Stimulated activated naive CD8-positive, alpha-beta T cell treated with anti-CD3 and anti-CD28 coated beads, Interleukin-15, amount 100 ng/mL, for 72 hours (primary cell): Measurements from ENCODE around the gene CARD16.
A peak's percentile ranks its signal among the peaks of the same experiment; 100 is the strongest.
"Not testable (repeated sequence)": the region's sequence is repeated elsewhere in the genome, so short reads cannot be mapped to it uniquely, and the experiment has no call there.

Experiments used
- ATAC-seq: fragments of 150-1000 bp; cut with Tn5 transposase; 2 replicates; pipeline ENCODE4 v1.10.0; 2021; ENCODE audit warnings: mild to moderate bottlenecking, moderate library complexity
- DNase-seq, 2 donors: peaks; one replicate each; pipeline ENCODE4 v3.0.0; 2021 to 2022
- H3K27ac Mint-ChIP-seq, 2 donors: one replicate each; pipeline ENCODE4 v1.8.0; 2022; ENCODE audit warnings: mild to moderate bottlenecking in 2 of 2, mixed read lengths in 2 of 2, moderate library complexity in 2 of 2
- H3K27me3 Mint-ChIP-seq: one replicate; pipeline ENCODE4 v1.8.0; 2022; ENCODE audit warnings: mixed read lengths
- H3K4me1 Mint-ChIP-seq: one replicate; pipeline ENCODE4 v1.8.0; 2022; ENCODE audit warnings: mild to moderate bottlenecking, mixed read lengths
- H3K4me3 Mint-ChIP-seq, 2 donors: one replicate each; pipeline ENCODE4 v1.8.0; 2022; ENCODE audit warnings: mild to moderate bottlenecking in 2 of 2, mixed read lengths in 2 of 2, moderate library complexity in 1 of 2
- H3K9me3 Mint-ChIP-seq, 2 donors: one replicate each; pipeline ENCODE4 v1.8.0; 2022; ENCODE audit warnings: mixed read lengths in 2 of 2

CARD16 gene

DNA sequence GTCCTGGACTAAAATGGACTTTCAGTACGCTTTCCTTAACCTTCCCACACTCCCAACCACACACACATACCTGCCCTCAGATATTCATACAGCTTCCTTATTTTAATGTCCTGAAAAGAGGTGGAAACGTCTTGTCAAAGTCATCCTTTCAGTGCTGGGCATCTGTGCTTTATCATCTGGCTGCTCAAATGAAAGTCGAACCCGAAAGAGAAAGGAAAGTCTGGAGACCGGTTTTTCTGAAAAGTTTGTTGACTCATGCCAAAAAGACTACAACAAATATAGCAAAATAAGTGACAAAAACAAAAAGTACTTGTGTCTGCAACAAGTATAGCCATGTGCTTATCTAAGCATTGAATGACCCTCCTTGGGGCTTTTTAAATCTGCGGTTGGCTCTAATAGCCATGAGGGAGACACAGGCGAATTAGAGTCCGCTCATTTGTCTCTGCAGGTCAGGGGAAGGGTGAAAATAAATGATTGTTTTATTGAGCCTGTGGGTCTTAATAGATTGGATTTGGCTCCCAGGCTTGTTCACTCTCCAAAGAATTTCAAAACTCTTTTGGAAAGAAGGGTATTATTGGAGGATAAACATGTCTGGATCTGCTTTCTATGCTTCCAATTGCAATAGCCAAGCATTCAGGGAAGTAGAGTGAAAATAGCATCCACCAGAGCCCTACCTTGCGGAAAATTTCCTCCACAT is 18.3 kb upstream of the CARD16 start:
- H3K27me3 Mint-ChIP-seq, H3K4me3 Mint-ChIP-seq, H3K27ac Mint-ChIP-seq, H3K9me3 Mint-ChIP-seq, DNase-seq, H3K4me1 Mint-ChIP-seq, ATAC-seq: not testable (repeated sequence)

DNA sequence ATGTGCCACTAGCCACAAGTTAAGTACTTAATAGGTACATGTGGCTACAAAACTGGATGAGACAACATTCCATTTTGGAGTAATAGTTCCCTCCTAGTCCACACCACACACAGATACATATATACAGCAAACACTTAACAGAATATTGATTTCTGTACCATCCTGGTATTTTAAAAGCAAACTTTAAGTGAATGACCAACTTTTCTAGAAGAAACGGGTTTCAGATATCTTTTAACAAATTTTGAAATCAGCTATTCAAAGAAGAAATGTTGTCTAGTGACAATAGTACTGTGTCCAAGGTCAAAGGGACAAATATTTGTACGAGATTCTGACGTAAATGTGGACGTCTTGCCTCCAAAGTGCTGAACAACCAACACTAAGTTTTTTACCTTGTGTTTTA is 12.3 kb upstream of the CARD16 start:
- no peak for DNase-seq
- no peak overlapping the region for H3K27ac Mint-ChIP-seq
- H3K9me3 Mint-ChIP-seq = no peaks in the 10 kb centered on the region
- ATAC-seq = no peak
- no peaks in the 10 kb centered on the region for H3K27me3 Mint-ChIP-seq
- H3K4me3 Mint-ChIP-seq = no peak overlapping the region
- H3K4me1 Mint-ChIP-seq = no peaks in the 10 kb centered on the region

DNA sequence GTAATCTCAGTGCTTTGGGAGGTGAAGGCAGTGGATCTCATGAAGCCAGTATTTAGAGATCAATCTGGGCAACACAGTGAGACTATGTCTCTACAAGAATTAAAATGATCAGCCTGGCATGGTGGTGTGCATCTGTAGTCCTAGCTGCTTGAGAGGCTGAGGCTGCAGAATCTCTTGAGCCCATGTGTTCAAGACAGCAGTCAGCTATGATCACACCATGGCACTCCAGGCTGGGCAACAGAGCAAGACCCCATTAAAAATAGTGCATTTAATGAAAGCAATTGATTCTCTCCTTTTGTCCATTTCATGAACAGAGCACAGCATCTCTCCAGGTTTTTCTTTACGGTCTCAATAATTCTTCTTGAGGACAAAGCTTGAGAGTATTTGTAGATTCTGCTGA is 11.3 kb upstream of the CARD16 start:
- Mint-ChIP-seq H3K4me1 (no peaks in the 10 kb centered on the region), H3K27me3 (no peaks in the 10 kb centered on the region), H3K27ac (no peak overlapping the region), H3K4me3 (no peak overlapping the region), H3K9me3 (no peaks in the 10 kb centered on the region)
- ATAC-seq (no peak), DNase-seq (no peak)

DNA sequence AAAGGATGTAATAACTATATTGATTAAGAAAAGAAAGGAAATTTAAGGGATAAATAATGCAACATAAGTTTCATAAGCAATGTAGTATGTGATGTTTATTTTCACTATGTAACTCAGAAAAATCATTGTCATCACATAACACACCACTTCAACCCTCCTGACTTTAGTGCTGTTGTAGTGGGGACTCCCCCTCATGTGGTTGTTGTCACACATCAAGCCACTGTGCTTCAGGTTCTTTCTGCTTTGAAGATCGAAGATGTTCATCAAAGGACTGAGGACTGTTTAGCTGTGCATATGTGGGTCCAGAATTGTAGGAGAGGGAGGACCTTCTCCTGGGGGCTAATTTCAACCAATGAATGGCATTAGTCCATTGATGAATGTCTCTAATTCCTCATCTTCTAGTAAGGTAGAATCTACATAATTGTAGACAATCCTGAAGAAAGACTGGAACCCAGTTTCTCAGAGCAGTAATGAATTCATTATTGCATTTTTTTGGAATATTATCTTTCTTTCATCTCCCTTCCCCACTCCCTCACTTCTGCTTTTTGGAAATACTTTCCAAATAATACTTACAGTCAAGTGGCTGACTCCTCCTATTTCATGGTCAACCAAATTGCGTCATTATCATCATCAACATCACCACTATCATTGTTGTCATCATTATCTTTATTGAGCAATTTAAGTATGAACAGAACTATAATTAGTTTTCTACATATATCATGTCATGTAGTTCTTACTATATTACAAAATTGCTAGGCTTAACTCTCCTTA is 9.8 kb upstream of the CARD16 start:
- Mint-ChIP-seq H3K4me1 (no peaks in the 10 kb centered on the region), H3K4me3 (no peak overlapping the region), H3K27ac (no peak overlapping the region), H3K27me3 (no peaks in the 10 kb centered on the region), H3K9me3 (no peaks in the 10 kb centered on the region)
- DNase-seq (no peak), ATAC-seq (peak; percentile 56)

DNA sequence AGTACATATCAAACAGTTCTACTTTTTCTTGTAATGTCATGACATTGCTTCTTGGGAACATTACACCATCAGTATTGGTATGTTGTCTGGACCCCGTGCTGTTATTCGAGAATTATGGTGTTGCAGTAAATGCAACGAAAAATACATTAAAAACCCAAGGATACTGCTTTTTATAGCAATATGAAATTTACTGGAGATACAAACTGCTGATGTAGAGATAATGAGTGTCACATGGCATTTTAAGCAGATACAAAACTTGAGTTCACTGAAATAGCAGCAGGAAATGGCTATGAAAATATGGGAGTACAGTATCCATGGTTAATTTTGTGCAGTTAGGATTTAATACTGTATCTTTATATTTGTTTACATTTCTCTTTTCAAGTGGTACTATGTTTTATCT is 7.4 kb upstream of the CARD16 start:
- Mint-ChIP-seq H3K4me1 (no peaks in the 10 kb centered on the region), H3K27me3 (no peaks in the 10 kb centered on the region), H3K9me3 (no peaks in the 10 kb centered on the region), H3K27ac (no peak overlapping the region), H3K4me3 (no peak overlapping the region)
- ATAC-seq (no peak), DNase-seq (no peak)

DNA sequence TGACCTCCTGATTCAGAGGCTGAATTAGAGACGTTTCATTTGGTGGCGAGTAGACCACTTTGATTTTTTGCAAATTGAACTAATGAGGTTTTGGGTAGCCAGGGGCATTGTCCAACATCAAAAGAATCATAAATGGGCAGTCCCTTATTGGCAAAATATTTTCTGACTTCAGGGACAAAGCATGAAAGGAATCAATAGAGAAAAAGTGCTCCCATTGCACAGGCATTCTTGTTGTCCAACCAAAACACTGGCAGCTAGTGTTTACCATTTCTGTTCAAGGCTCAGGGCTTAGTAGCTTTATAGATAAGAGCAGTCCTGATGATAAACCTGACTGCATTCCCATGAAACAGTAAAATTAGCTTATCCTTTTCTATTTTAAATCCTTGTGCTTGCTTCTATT is 6.4 kb upstream of the CARD16 start:
- H3K27ac Mint-ChIP-seq = no peak overlapping the region
- no peaks in the 10 kb centered on the region for H3K9me3 Mint-ChIP-seq
- H3K4me3 Mint-ChIP-seq = no peak overlapping the region
- DNase-seq (no peak), ATAC-seq (no peak)
- peaks cover 9% of the 10 kb centered on the region for H3K4me1 Mint-ChIP-seq
- H3K27me3 Mint-ChIP-seq = no peaks in the 10 kb centered on the region

DNA sequence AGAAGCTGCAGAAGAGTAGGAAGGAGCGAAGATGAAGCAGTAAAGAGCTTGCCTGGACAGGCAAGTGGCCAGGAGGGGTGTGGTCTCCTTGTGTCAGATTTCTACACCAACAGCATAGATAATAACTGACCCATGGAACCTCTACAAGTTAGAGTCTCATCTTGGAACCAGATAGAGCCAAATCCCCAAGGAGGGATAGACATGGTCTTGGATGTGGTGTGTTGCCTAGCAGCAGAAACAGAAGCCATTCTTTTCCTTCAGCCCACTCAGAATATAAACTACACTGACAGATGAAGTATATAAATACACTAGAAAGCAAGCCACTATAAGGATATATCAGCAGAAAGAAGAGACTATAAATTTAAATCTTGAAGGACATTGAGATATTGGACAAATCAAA is 4.3 kb upstream of the CARD16 start:
- no peaks in the 10 kb centered on the region for H3K27me3 Mint-ChIP-seq
- H3K4me3 Mint-ChIP-seq = no peak overlapping the region
- no peak for ATAC-seq
- no peak for DNase-seq
- H3K27ac Mint-ChIP-seq = no peak overlapping the region
- H3K4me1 Mint-ChIP-seq = peaks cover 26% of the 10 kb centered on the region
- no peaks in the 10 kb centered on the region for H3K9me3 Mint-ChIP-seq

DNA sequence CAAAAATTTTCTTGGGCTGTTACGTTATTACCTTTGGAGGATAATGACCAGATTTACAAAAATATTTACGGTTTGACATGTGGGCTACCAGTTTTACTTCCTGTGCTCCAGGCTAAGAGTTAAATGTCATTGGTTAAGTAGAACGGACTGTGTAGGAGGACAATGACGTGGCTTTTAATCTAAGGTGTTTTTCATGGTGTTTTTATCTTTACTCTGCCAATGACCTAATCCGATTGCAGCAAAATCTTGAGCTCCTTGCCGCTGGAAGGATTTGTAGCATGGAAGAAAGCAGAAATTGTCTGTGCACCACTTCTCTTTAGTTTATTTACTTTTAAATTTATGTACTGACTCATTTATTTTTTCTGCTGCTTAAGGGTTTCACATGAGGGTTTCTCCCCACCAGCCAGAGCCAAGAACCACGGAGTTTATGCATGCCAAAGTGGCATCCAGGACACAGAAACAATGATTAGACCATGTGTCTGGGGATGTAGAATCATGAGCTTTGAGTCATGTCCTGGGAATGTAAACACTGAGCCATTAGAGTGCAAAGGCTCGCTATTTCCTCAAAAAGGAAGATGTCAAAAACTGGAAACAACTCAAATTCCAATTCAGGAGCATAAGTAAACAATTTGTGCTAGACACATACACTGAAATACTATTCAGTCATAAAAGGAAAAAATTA is 1.9 kb upstream of the CARD16 start:
- no peak for ATAC-seq

DNA sequence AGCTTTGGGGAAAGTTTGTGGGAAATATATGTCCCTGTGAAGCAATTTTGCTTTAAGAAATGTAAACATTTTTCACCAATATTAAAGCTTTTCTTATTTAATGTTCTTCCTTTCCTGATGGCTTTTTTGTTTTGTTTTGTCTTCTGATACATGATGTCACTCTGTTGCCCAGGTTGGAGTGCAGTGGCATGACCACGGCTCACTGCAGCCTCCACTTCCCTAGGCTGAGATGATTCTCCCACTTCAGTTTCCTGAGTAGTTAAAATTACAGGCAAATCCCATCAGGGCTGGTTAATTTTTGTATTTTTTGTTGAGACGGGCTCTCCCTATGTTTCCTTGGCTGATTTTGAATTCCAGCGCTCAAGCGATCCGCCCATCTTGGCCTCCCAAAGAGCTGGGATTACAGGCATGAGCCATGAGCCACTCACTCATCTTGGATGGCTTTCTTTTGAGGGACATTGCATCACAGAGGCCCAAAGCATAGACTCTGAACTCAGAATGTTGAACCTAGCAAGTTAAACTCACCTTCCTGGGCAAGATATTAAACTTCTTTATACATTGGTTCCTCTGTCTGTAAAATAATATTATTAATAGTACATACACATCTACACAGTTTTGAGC is 651 bp upstream of the CARD16 start:
- no peaks in the 10 kb centered on the region for H3K27me3 Mint-ChIP-seq
- ATAC-seq (no peak), DNase-seq (no peak)
- peak overlapping the region; percentile 42 to 55 for H3K4me3 Mint-ChIP-seq
- peaks cover 53% of the 10 kb centered on the region for H3K4me1 Mint-ChIP-seq
- H3K9me3 Mint-ChIP-seq = no peaks in the 10 kb centered on the region
- peak overlapping the region in 1 of 2 donors; percentile 94 for H3K27ac Mint-ChIP-seq

More for the DNA sequence above, 1.9 kb upstream of the CARD16 start:
- Mint-ChIP-seq H3K27me3 (no peaks in the 10 kb centered on the region), H3K4me3 (no peak overlapping the region), H3K27ac (no peak overlapping the region), H3K9me3 (no peaks in the 10 kb centered on the region), H3K4me1 (peaks cover 45% of the 10 kb centered on the region)
- DNase-seq = no peak

DNA sequence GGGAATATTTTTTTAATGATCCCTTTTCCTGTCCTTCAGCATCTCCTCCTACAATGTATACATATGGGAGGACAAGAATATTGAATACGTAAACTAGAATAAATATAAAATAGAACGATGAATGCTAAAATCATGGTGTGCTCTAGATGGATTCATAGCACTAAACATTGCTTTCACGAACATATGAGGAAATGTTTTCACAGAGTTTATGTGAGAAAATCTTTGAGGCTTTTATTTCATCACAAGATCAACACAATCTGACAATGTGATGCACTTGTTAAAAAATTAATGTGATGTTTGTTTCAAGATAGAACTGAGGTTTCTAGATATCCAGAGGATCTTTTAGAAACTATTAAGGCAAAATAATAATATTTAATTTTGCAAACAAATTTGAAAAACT is 3.0 kb downstream of the CARD16 start:
- no peaks in the 10 kb centered on the region for H3K27me3 Mint-ChIP-seq
- DNase-seq (no peak), ATAC-seq (no peak)
- peaks cover 4 to 13% of the 10 kb centered on the region in 2 donors for H3K9me3 Mint-ChIP-seq
- H3K4me3 Mint-ChIP-seq = no peak overlapping the region
- H3K4me1 Mint-ChIP-seq = peaks cover 59% of the 10 kb centered on the region
- no peak overlapping the region for H3K27ac Mint-ChIP-seq

DNA sequence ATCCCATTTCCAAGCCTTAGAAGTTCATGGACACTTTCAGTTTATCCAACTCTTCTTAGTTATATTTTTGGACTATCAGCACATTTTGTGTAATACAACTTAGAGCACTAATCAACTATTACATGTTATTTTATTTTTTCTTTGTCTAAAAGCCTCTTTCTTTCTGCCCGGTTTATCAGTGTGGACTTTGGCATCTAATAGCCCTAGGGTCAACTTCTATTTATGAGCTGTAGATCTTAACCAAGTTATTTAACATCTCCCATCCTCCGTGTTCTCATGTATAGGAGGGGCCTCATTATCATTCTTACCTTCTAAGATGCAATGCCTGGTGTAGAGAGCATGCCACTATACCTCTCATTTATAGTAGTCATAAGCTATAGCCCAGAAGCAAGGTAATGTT is 4.4 kb downstream of the CARD16 start:
- no peak overlapping the region for H3K4me3 Mint-ChIP-seq
- no peaks in the 10 kb centered on the region for H3K27me3 Mint-ChIP-seq
- no peak for ATAC-seq
- H3K4me1 Mint-ChIP-seq = peaks cover 53% of the 10 kb centered on the region
- H3K9me3 Mint-ChIP-seq = peaks cover 4 to 21% of the 10 kb centered on the region in 2 donors
- no peak for DNase-seq
- no peak overlapping the region for H3K27ac Mint-ChIP-seq

DNA sequence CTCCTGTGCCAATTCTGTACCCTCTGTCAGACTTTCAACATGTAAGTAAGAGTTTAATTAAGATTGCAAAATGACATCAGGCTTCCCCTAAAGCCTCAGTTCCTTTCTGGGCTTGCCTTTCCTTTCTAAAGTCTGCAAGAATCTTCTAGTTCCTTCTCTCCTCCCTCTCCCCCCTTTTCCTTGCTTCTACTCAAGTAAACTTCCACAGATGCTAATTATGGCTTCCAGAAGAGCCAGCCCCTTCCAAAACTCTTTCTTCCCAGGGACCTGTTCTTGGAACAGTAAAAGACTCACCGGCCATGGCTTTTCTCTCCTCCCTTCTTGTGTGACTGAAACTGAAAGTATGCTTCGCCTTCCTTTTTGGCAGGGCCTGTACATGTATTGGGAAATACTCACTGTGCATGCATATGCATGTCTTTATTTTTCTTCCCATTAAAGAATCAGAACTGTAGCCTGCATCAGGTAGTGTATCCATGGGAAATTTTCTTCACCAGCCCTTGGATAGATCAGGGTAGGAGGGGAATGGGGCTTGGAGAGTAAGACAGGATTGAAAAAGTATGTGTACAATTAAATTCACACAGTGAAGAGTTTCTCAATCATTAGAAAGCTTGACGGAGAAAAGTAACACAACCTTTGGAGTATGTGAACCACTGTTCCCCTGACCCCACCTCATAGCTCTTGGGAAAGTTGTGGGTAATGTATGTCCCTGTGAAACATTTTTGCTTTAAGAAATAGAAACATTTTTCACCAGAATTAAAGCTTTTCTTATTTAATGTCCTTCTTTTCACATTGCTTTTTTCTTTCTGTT is 10.1 kb downstream of the CARD16 start, which contains the start of gene CASP1:
CASP1 (minus strand) TSS at position 332 of the 808 bp plus-strand sequence; CDS start at position 301, 31 bp downstream.
- H3K27me3 Mint-ChIP-seq = no peaks in the 10 kb centered on the region
- H3K4me1 Mint-ChIP-seq = peaks cover 54% of the 10 kb centered on the region
- peak within 1 kb of the TSS; percentile 98 to 99 for H3K27ac Mint-ChIP-seq
- peaks cover 4 to 21% of the 10 kb centered on the region in 2 donors for H3K9me3 Mint-ChIP-seq
- DNase-seq = peak in 1 of 2 donors; percentile 29
- H3K4me3 Mint-ChIP-seq = peak within 1 kb of the TSS; percentile 87 to 89
- ATAC-seq = peak; percentile 86

DNA sequence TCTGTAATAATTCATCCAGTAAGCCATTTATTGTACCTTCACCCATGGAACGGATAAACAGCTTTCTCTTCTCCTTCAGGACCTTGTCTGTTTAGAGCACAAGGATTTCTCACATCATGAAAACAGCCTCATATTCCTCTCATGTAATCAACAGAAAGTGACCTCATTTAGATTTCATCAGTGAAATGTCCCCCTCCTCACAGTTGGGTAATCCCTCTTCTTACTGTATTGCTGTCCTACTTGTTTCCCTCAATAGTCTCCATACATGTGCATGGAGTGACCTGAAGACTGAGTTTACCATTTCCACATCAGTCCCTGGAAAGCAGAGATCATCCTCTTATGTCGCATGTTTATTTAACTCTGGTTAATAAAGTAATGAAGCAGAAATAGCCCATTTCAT is 10.7 kb downstream of the CARD16 start:
- DNase-seq, ATAC-seq, H3K27me3 Mint-ChIP-seq: not testable (repeated sequence)
- H3K4me3 Mint-ChIP-seq = peak overlapping the region; percentile 87 to 89
- H3K27ac Mint-ChIP-seq = peak overlapping the region; percentile 98 to 99
- peaks cover 54% of the 10 kb centered on the region for H3K4me1 Mint-ChIP-seq
- H3K9me3 Mint-ChIP-seq = peaks cover 4 to 21% of the 10 kb centered on the region in 2 donors

DNA sequence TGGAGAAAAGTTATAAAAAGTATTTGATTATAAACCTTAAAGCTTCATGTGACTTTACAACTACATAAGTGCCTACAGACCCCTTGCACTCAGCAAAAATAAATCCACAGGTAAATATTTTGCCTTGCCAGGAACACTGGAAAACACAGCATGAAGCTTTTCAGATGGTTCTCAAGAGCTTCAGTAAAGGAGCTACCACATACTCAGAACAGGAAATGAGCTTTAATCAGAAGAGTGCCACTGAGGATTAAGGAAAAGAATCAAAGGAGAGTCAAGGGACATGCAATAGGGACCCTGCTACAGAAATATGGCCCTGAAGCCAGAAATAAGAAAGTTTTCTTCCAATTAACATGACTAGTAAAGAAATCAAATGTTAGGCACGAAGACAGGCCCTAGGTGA is 11.4 kb downstream of the CARD16 start:
- no peaks in the 10 kb centered on the region for H3K27me3 Mint-ChIP-seq
- peak overlapping the region; percentile 87 to 89 for H3K4me3 Mint-ChIP-seq
- DNase-seq (no peak), ATAC-seq (no peak)
- H3K4me1 Mint-ChIP-seq = peaks cover 54% of the 10 kb centered on the region
- peak overlapping the region; percentile 83 to 99 for H3K27ac Mint-ChIP-seq
- peaks cover 4 to 21% of the 10 kb centered on the region in 2 donors for H3K9me3 Mint-ChIP-seq

DNA sequence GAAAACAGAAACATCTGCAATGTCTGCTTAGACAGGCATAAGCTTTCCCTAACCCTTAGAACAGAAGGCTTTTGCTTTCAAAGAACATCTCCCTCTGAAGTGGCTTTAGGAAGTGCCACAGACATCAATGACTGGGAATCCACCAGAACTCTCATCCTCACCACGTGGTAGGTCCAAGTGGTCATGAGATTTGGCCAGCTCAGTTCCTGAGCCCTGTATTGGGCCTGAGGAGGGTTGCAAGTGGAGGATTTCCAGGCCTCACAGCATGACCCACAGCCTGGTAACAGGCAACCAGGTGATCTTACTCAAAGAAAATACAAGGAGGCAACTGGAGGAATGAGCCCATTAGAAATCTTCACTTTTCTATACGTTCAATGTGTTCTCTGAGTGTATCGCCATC is 11.8 kb downstream of the CARD16 start:
- ATAC-seq (peak; percentile 47), DNase-seq (no peak)
- H3K9me3 Mint-ChIP-seq = peaks cover 4 to 17% of the 10 kb centered on the region in 2 donors
- no peaks in the 10 kb centered on the region for H3K27me3 Mint-ChIP-seq
- peak overlapping the region; percentile 87 to 89 for H3K4me3 Mint-ChIP-seq
- peaks cover 51% of the 10 kb centered on the region for H3K4me1 Mint-ChIP-seq
- peak overlapping the region; percentile 32 to 72 for H3K27ac Mint-ChIP-seq
